Mesangial cell (primary cell): ENCODE measurements around the gene KHNYN. TPM values are rescaled to one million over a fixed set of nuclear protein-coding genes. Genes with fewer than 3 reads are reported as not detected.

Source experiments
- total RNA-seq: library from RNA; depleted of rRNA; stranded (reverse); fragments of >200 nt; gene quantifications from 2 replicates; pipeline ENCODE4 v1.2.3, GENCODE V29; 2015

KHNYN gene
- total RNA-seq: 30.3 and 36.6 TPM in 2 replicates

GRCh38 chr14:24429395-24430142 lies at the start of gene KHNYN, which contains the start of gene CBLN3:
Gene KHNYN (plus strand): TSS chr14:24429954. CDS start chr14:24430731, 777 bp downstream.
Gene CBLN3 (minus strand): TSS chr14:24429668. CDS start chr14:24429054, 614 bp downstream.

GRCh38 chr14:24398653-24399446 lies 30.9 kb upstream of the KHNYN start, which contains the start of gene NYNRIN:
Gene NYNRIN (plus strand): TSS chr14:24399003. CDS start chr14:24399247, 244 bp downstream.

GRCh38 chr14:24442240-24443052 lies 12.7 kb downstream of the KHNYN start, which contains the start of gene SDR39U1:
Gene SDR39U1 (minus strand): TSS chr14:24442776. CDS start chr14:24442769, 7 bp downstream.

Other genes starting within 250 kb of the KHNYN start
- gene IPO4, start 241.1 kb upstream of the KHNYN start, total RNA-seq: 50.6 and 80.5 TPM in 2 replicates
- 58.7 and 75.7 TPM in 2 replicates for gene TM9SF1, start 234.5 kb upstream of the KHNYN start, total RNA-seq
- gene TSSK4, start 224.3 kb upstream of the KHNYN start, total RNA-seq: not detected in 2 replicates
- gene CHMP4A, start 216.5 kb upstream of the KHNYN start, total RNA-seq: 20.2 and 24.4 TPM in 2 replicates
- 5.9 and 16.9 TPM in 2 replicates for gene MDP1, start 213.9 kb upstream of the KHNYN start, total RNA-seq
- 93.6 and 135 TPM in 2 replicates for gene NEDD8, start 197.6 kb upstream of the KHNYN start, total RNA-seq
- 42.7 and 54.6 TPM in 2 replicates for gene GMPR2, start 197.0 kb upstream of the KHNYN start, total RNA-seq
- gene TINF2, start 187.3 kb upstream of the KHNYN start, total RNA-seq: 44.0 and 47.4 TPM in 2 replicates
- gene TGM1, start 166.8 kb upstream of the KHNYN start, total RNA-seq: 0.65 and 0.89 TPM in 2 replicates
- gene RABGGTA, start 158.4 kb upstream of the KHNYN start, total RNA-seq: 33.7 TPM in 2 replicates
- gene DHRS1, start 130.2 kb upstream of the KHNYN start, total RNA-seq: 19.7 and 46.5 TPM in 2 replicates
- gene NOP9, start 130.1 kb upstream of the KHNYN start, total RNA-seq: 18.1 and 23.1 TPM in 2 replicates
- 1.1 and 1.3 TPM in 2 replicates for gene CIDEB, start 122.0 kb upstream of the KHNYN start, total RNA-seq
- gene LTB4R2, start 119.8 kb upstream of the KHNYN start, total RNA-seq: 1.1 and 1.3 TPM in 2 replicates
- 0.98 and 1.9 TPM in 2 replicates for gene LTB4R, start 118.5 kb upstream of the KHNYN start, total RNA-seq
- gene ADCY4, start 94.9 kb upstream of the KHNYN start, total RNA-seq: 0.16 and 1.5 TPM in 2 replicates
- 1.1 and 1.8 TPM in 2 replicates for gene RIPK3, start 90.0 kb upstream of the KHNYN start, total RNA-seq
- gene NFATC4, start 61.8 kb upstream of the KHNYN start, total RNA-seq: 15.3 and 30.9 TPM in 2 replicates
- gene NYNRIN, start 31.0 kb upstream of the KHNYN start, total RNA-seq: 6.7 and 22.6 TPM in 2 replicates
- 0.65 and 1.6 TPM in 2 replicates for gene CBLN3, start 286 bp upstream of the KHNYN start, total RNA-seq
- 33.9 and 163 TPM in 2 replicates for gene SDR39U1, start 12.8 kb downstream of the KHNYN start, total RNA-seq
- not detected in 2 replicates for gene CMA1, start 78.3 kb downstream of the KHNYN start, total RNA-seq
- not detected in 2 replicates for gene CTSG, start 146.3 kb downstream of the KHNYN start, total RNA-seq
- gene GZMH, start 179.7 kb downstream of the KHNYN start, total RNA-seq: not detected in 2 replicates
- not detected in 2 replicates for gene GZMB, start 204.2 kb downstream of the KHNYN start, total RNA-seq